Stimulated activated naive CD8-positive, alpha-beta T cell treated with anti-CD3 and anti-CD28 coated beads, Interleukin-15, Interleukin-2, amounts not matched to agents 100 ng/mL and 50 ng/mL, for 24 hours (primary cell): ENCODE results near the gene CARD6.
"Not testable (repeated sequence)": the region's sequence is repeated elsewhere in the genome, so short reads cannot be mapped to it uniquely, and the experiment has no call there.

ENCODE experiments used
- H3K27ac Mint-ChIP-seq: one replicate; pipeline ENCODE4 v1.8.0; 2021; ENCODE audit warnings: mild to moderate bottlenecking, mixed read lengths
- H3K27me3 Mint-ChIP-seq: one replicate; pipeline ENCODE4 v1.8.0; 2021; ENCODE audit warnings: mixed read lengths
- H3K36me3 Mint-ChIP-seq: one replicate; pipeline ENCODE4 v1.8.0; 2021; ENCODE audit warnings: low read depth, mixed read lengths
- H3K4me1 Mint-ChIP-seq: one replicate; pipeline ENCODE4 v1.8.0; 2021; ENCODE audit warnings: low read depth, mixed read lengths
- H3K4me3 Mint-ChIP-seq: one replicate; pipeline ENCODE4 v1.8.0; 2021; ENCODE audit warnings: mild to moderate bottlenecking, mixed read lengths
- H3K9me3 Mint-ChIP-seq: one replicate; pipeline ENCODE4 v1.8.0; 2021; ENCODE audit warnings: mixed read lengths

The CARD6 gene

GRCh38 chr5:40841068-40841805 is at the start of gene CARD6:
TSS of gene CARD6 (plus strand) at chr5:40841367. CDS start at chr5:40841383, 16 bp downstream.
- peak within 1 kb of the TSS; percentile 82 for H3K27ac Mint-ChIP-seq
- peaks cover 11% of the 10 kb centered on the region for H3K27me3 Mint-ChIP-seq
- H3K9me3 Mint-ChIP-seq: no peaks in the 10 kb centered on the region
- peaks cover 4% of the 10 kb centered on the region for H3K36me3 Mint-ChIP-seq
- H3K4me3 Mint-ChIP-seq: peak within 1 kb of the TSS; percentile 88
- peaks cover 18% of the 10 kb centered on the region for H3K4me1 Mint-ChIP-seq

GRCh38 chr5:40791715-40792139 is 49.4 kb upstream of the CARD6 start:
- Mint-ChIP-seq H3K4me1 (peaks cover 77% of the 10 kb centered on the region), H3K27me3 (no peaks in the 10 kb centered on the region), H3K36me3 (peaks cover 56% of the 10 kb centered on the region), H3K4me3 (no peak overlapping the region), H3K9me3 (peaks cover 9% of the 10 kb centered on the region), H3K27ac (no peak overlapping the region)

GRCh38 chr5:40792691-40793090 is 48.5 kb upstream of the CARD6 start:
- H3K27me3 Mint-ChIP-seq, H3K4me3 Mint-ChIP-seq, H3K27ac Mint-ChIP-seq, H3K9me3 Mint-ChIP-seq: not testable (repeated sequence)
- H3K36me3 Mint-ChIP-seq: peaks cover 50% of the 10 kb centered on the region
- peaks cover 78% of the 10 kb centered on the region for H3K4me1 Mint-ChIP-seq

- Mint-ChIP-seq H3K36me3 (peaks cover 33% of the 10 kb centered on the region), H3K4me1 (peaks cover 72% of the 10 kb centered on the region)
- not testable (repeated sequence) for H3K27me3 Mint-ChIP-seq, H3K27ac Mint-ChIP-seq, H3K9me3 Mint-ChIP-seq, H3K4me3 Mint-ChIP-seq
Observed at GRCh38 chr5:40794340-40794739, 46.8 kb upstream of the CARD6 start.

- H3K9me3 Mint-ChIP-seq, H3K27ac Mint-ChIP-seq, H3K4me3 Mint-ChIP-seq, H3K27me3 Mint-ChIP-seq: not testable (repeated sequence)
- Mint-ChIP-seq H3K4me1 (peaks cover 71% of the 10 kb centered on the region), H3K36me3 (peaks cover 31% of the 10 kb centered on the region)
Observed at GRCh38 chr5:40794877-40795276, 46.3 kb upstream of the CARD6 start.

GRCh38 chr5:40796487-40796889 is 44.7 kb upstream of the CARD6 start:
- Mint-ChIP-seq H3K27ac (peak overlapping the region; percentile 83), H3K4me1 (peaks cover 59% of the 10 kb centered on the region), H3K27me3 (peaks cover 4% of the 10 kb centered on the region), H3K4me3 (peak overlapping the region; percentile 92), H3K36me3 (peaks cover 31% of the 10 kb centered on the region), H3K9me3 (no peaks in the 10 kb centered on the region)

GRCh38 chr5:40797273-40798011 is 43.7 kb upstream of the CARD6 start:
- Mint-ChIP-seq H3K4me3 (peak overlapping the region; percentile 92), H3K4me1 (peaks cover 54% of the 10 kb centered on the region), H3K36me3 (peaks cover 31% of the 10 kb centered on the region), H3K9me3 (no peaks in the 10 kb centered on the region), H3K27ac (peak overlapping the region; percentile 83), H3K27me3 (peaks cover 4% of the 10 kb centered on the region)

- Mint-ChIP-seq H3K9me3 (no peaks in the 10 kb centered on the region), H3K4me3 (peak within 1 kb of the TSS; percentile 92), H3K36me3 (peaks cover 30% of the 10 kb centered on the region), H3K27me3 (peaks cover 4% of the 10 kb centered on the region), H3K4me1 (peaks cover 50% of the 10 kb centered on the region), H3K27ac (peak within 1 kb of the TSS; percentile 83)
Observed at GRCh38 chr5:40798012-40798800, 43.0 kb upstream of the CARD6 start, which contains the start of gene PRKAA1. TSS of gene PRKAA1 (minus strand) at chr5:40798374. CDS start at chr5:40798189, 185 bp downstream.

GRCh38 chr5:40798801-40799210 is 42.4 kb upstream of the CARD6 start:
- H3K27ac Mint-ChIP-seq: peak overlapping the region; percentile 64
- peaks cover 44% of the 10 kb centered on the region for H3K4me1 Mint-ChIP-seq
- H3K27me3 Mint-ChIP-seq: peaks cover 4% of the 10 kb centered on the region
- H3K4me3 Mint-ChIP-seq: peak overlapping the region; percentile 92
- peaks cover 24% of the 10 kb centered on the region for H3K36me3 Mint-ChIP-seq
- H3K9me3 Mint-ChIP-seq: no peaks in the 10 kb centered on the region

- Mint-ChIP-seq H3K27me3 (peaks cover 4% of the 10 kb centered on the region), H3K36me3 (peaks cover 19% of the 10 kb centered on the region), H3K9me3 (no peaks in the 10 kb centered on the region), H3K27ac (no peak overlapping the region), H3K4me1 (peaks cover 39% of the 10 kb centered on the region), H3K4me3 (no peak overlapping the region)
Observed at GRCh38 chr5:40799258-40799657, 41.9 kb upstream of the CARD6 start.

GRCh38 chr5:40801771-40802562 is 39.2 kb upstream of the CARD6 start:
- peaks cover 13% of the 10 kb centered on the region for H3K4me1 Mint-ChIP-seq
- H3K27ac Mint-ChIP-seq: no peak overlapping the region
- no peaks in the 10 kb centered on the region for H3K36me3 Mint-ChIP-seq
- no peak overlapping the region for H3K4me3 Mint-ChIP-seq
- no peaks in the 10 kb centered on the region for H3K9me3 Mint-ChIP-seq
- H3K27me3 Mint-ChIP-seq: peaks cover 4% of the 10 kb centered on the region

GRCh38 chr5:40812125-40812524 is 29.0 kb upstream of the CARD6 start:
- Mint-ChIP-seq H3K27me3 (no peaks in the 10 kb centered on the region), H3K4me1 (peaks cover 15% of the 10 kb centered on the region), H3K27ac (no peak overlapping the region), H3K9me3 (no peaks in the 10 kb centered on the region), H3K4me3 (no peak overlapping the region), H3K36me3 (no peaks in the 10 kb centered on the region)

- Mint-ChIP-seq H3K4me3 (no peak overlapping the region), H3K9me3 (no peaks in the 10 kb centered on the region), H3K27me3 (no peaks in the 10 kb centered on the region), H3K36me3 (peaks cover 3% of the 10 kb centered on the region), H3K4me1 (peaks cover 9% of the 10 kb centered on the region), H3K27ac (peak overlapping the region; percentile 31)
Observed at GRCh38 chr5:40813698-40814281, 27.4 kb upstream of the CARD6 start.

GRCh38 chr5:40823459-40823858 is 17.7 kb upstream of the CARD6 start:
- peaks cover 27% of the 10 kb centered on the region for H3K36me3 Mint-ChIP-seq
- H3K27ac Mint-ChIP-seq: no peak overlapping the region
- H3K27me3 Mint-ChIP-seq: no peaks in the 10 kb centered on the region
- no peak overlapping the region for H3K4me3 Mint-ChIP-seq
- no peaks in the 10 kb centered on the region for H3K9me3 Mint-ChIP-seq
- peaks cover 12% of the 10 kb centered on the region for H3K4me1 Mint-ChIP-seq
